ENCODE data around the gene DNPH1. TPM values are rescaled to one million over a fixed set of nuclear protein-coding genes. Genes with fewer than 3 reads are reported as not detected.

DNPH1 gene
- total RNA-seq, 1 experiment from 2014 or later: 91.0 TPM

GRCh38 chr6:43239054-43239453, 9.8 kb upstream of the DNPH1 start:
- Mint-ChIP-seq H3K9me3 (ENCODE audit: unreplicated experiment) (no peaks in the 10 kb centered on the region), H3K4me3 (ENCODE audit: unreplicated experiment) (no peak overlapping the region)

DNA sequence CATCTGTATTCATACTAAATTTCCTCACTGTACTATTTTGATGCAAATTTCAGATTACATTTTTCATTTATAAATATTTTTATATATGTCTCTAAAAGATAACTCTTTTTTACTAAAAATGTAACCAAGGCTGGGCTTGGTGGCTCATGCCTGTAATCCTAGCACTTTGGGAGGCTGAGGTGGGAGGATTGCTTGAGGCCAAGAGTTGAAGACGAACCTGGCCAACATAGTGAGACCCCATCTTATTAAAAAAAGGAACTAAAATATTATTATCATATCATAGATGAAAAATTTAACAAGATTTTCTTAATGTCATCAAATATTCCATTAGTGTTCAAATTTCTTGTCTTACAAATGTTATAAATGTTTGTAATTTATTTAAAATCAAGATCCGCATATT, 6.6 kb upstream of the DNPH1 start:
- intact Hi-C loops (cut with micrococcal nuclease): no loop called here
- ChIA-PET POLR2A (no interaction called here), CTCF (no interaction called here)
- Mint-ChIP-seq H3K9me3 (ENCODE audit: unreplicated experiment) (no peaks in the 10 kb centered on the region), H3K36me3 (ENCODE audit: insufficient read depth, unreplicated experiment) (no peaks in the 10 kb centered on the region), H3K27ac (ENCODE audit: low read depth, unreplicated experiment) (no peak overlapping the region), H3K4me1 (ENCODE audit: insufficient read depth, unreplicated experiment) (no peaks in the 10 kb centered on the region), H3K27me3 (ENCODE audit: insufficient read depth, unreplicated experiment) (peaks cover 12% of the 10 kb centered on the region), H3K4me3 (ENCODE audit: unreplicated experiment) (no peak overlapping the region)
- BruUV-seq (replicated peaks): no TSS peak
- no peak for TF ChIP-seq CTCF (IDR thresholded peaks at IDR 0.05; ENCODE audit: unreplicated experiment)
- no peak for DNase-seq (ENCODE audit: unreplicated experiment)

More at GRCh38 chr6:43239054-43239453, 9.8 kb upstream of the DNPH1 start:
- no TSS peak for BruUV-seq (replicated peaks)
- H3K36me3 Mint-ChIP-seq (ENCODE audit: insufficient read depth, unreplicated experiment): no peaks in the 10 kb centered on the region
- TF ChIP-seq CTCF (IDR thresholded peaks at IDR 0.05; ENCODE audit: unreplicated experiment): no peak
- no peaks in the 10 kb centered on the region for H3K4me1 Mint-ChIP-seq (ENCODE audit: insufficient read depth, unreplicated experiment)
- intact Hi-C loops (cut with micrococcal nuclease): no loop called here
- no peak overlapping the region for H3K27ac Mint-ChIP-seq (ENCODE audit: low read depth, unreplicated experiment)
- POLR2A ChIA-PET: no interaction called here
- H3K27me3 Mint-ChIP-seq (ENCODE audit: insufficient read depth, unreplicated experiment): no peaks in the 10 kb centered on the region
- DNase-seq (ENCODE audit: unreplicated experiment): no peak
- CTCF ChIA-PET: interaction anchor here (1.6 kb wide), 1 partner anchor 10 kb away, joined by 13 read pairs; the partner anchor contains the start of gene DNPH1

DNA sequence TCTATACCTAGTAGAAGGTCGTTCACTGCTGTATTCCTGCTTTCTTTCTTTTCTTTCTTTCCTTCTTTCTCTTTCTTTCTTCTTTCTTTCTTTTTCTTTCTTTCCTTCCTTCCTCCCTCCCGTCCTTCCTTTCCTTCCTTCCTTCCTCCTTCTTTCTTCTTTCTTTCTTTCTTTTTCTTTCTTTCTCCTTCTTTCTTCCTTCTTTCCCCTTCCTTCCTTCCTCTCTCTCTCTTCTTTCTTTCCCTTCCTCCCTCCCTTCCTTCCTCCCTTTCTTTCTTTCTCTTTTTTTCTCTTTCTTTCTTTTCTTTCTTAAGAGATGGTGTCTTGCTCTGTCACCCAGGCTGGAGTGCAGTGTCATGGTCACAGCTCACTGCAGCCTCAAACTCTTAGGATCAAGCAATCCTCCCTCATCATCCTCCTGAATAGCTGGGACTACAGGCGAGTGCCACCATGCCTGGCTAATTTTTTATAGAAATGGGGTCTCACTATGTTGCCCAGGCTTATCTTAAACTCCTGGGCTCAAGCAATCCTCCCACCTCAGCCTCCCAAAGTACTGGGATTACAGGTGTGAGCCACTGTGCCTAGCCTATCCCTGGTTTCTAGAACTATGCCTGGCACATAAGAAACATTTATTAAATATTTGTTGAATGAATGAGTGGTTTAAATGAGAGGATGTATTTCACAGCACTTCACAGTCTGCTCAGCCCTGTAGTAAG, 2.6 kb upstream of the DNPH1 start:
- Mint-ChIP-seq H3K4me3 (ENCODE audit: unreplicated experiment) (no peak overlapping the region), H3K36me3 (ENCODE audit: insufficient read depth, unreplicated experiment) (no peaks in the 10 kb centered on the region), H3K9me3 (ENCODE audit: unreplicated experiment) (no peaks in the 10 kb centered on the region), H3K27ac (ENCODE audit: low read depth, unreplicated experiment) (no peak overlapping the region), H3K27me3 (ENCODE audit: insufficient read depth, unreplicated experiment) (peaks cover 12% of the 10 kb centered on the region), H3K4me1 (ENCODE audit: insufficient read depth, unreplicated experiment) (no peaks in the 10 kb centered on the region)
- intact Hi-C loops (cut with micrococcal nuclease): no loop called here
- DNase-seq (ENCODE audit: unreplicated experiment): no peak
- BruUV-seq (replicated peaks): no TSS peak
- POLR2A ChIA-PET: interaction anchor here (0.6 kb wide), 1 partner anchor 139 kb away, joined by 3 read pairs; no protein-coding TSS in a partner anchor
- CTCF ChIA-PET: no interaction called here
- no peak for TF ChIP-seq CTCF (IDR thresholded peaks at IDR 0.05; ENCODE audit: unreplicated experiment)

GRCh38 chr6:43231053-43231452, 1.8 kb upstream of the DNPH1 start:
- Mint-ChIP-seq H3K4me3 (ENCODE audit: unreplicated experiment) (no peak overlapping the region), H3K27ac (ENCODE audit: low read depth, unreplicated experiment) (no peak overlapping the region), H3K9me3 (ENCODE audit: unreplicated experiment) (no peaks in the 10 kb centered on the region), H3K36me3 (ENCODE audit: insufficient read depth, unreplicated experiment) (peaks cover 6% of the 10 kb centered on the region), H3K27me3 (ENCODE audit: insufficient read depth, unreplicated experiment) (peaks cover 12% of the 10 kb centered on the region), H3K4me1 (ENCODE audit: insufficient read depth, unreplicated experiment) (no peaks in the 10 kb centered on the region)
- no peak for DNase-seq (ENCODE audit: unreplicated experiment)
- BruUV-seq (replicated peaks): no TSS peak
- ChIA-PET POLR2A (interaction anchor here (0.5 to 2.7 kb wide), 3 partner anchors 49 to 138 kb away, joined by 4 to 11 read pairs (median 9); partner anchors contain the start of genes CUL9 and ZNF318), CTCF (interaction anchor here (0.8 to 1.6 kb wide), 3 partner anchors 103 to 276 kb away, joined by 3 to 9 read pairs (median 5); no protein-coding TSS in a partner anchor)
- TF ChIP-seq CTCF (IDR thresholded peaks at IDR 0.05; ENCODE audit: unreplicated experiment): no peak
- intact Hi-C loops (cut with micrococcal nuclease): no loop called here
